ENCODE data around the gene PPP1R16B.
"Not testable (repeated sequence)": the region's sequence is repeated elsewhere in the genome, so short reads cannot be mapped to it uniquely, and the experiment has no call there.

PPP1R16B gene

DNA sequence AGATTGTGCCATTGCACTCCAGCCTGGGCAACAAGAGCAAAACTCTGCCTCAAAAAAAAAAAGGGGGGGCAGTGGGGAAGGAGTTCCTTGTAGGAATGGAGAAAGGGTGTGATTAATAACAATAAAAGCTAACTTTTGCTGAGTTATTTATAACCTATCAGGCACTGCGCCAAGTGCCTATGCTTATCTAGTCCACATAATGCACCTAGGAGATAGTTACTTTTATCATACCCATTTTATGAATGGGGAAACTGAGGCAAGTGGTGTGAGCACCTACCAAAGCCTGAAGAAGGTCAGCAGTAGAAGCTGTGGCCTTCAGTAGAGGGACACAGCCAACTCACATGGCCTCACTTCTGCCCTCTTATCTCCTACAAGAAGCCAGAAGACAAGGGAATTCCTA is 13.6 kb upstream of the PPP1R16B start:
- DNase-seq (no peak), ATAC-seq (no peak)

GRCh38 chr20:38794057-38794456 is 11.4 kb upstream of the PPP1R16B start:
- DNase-seq: not testable (repeated sequence)

GRCh38 chr20:38798266-38798665 is 7.2 kb upstream of the PPP1R16B start:
- DNase-seq: no peak
- ATAC-seq: no peak

More at GRCh38 chr20:38794057-38794456, 11.4 kb upstream of the PPP1R16B start:
- ATAC-seq: not testable (repeated sequence)

GRCh38 chr20:38799203-38799602 is 6.3 kb upstream of the PPP1R16B start:
- no peak for DNase-seq
- ATAC-seq: no peak

DNA sequence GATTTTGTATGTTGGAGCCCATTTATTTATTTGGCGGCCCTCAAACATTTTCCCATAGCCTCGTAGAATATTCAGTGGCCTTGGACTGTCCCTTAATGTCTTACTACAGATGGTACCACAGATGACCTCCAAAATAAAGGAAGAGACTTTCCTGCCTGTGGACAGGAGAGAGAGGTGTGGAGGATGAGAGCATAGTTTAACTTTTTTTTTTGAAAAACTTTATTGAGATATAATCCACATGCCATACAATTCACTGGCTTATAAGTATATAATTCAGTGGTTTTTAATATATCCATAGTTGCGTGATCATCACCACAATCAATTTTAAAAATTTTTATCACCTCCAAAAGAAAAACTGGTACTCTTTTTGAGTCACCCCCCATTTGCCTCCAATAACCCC is 4.6 kb upstream of the PPP1R16B start:
- DNase-seq: no peak
- no peak for ATAC-seq

- ATAC-seq: no peak
Observed at GRCh38 chr20:38804221-38804620, 1.3 kb upstream of the PPP1R16B start.

GRCh38 chr20:38804682-38805501 is 605 bp upstream of the PPP1R16B start:
- ATAC-seq: peak; percentile 71
- DNase-seq: peak; percentile 83

More at GRCh38 chr20:38804221-38804620, 1.3 kb upstream of the PPP1R16B start:
- no peak for DNase-seq

- peak; percentile 26 for ATAC-seq
- peak; percentile 69 for DNase-seq
Observed at GRCh38 chr20:38805958-38806854, 709 bp downstream of the PPP1R16B start.

DNA sequence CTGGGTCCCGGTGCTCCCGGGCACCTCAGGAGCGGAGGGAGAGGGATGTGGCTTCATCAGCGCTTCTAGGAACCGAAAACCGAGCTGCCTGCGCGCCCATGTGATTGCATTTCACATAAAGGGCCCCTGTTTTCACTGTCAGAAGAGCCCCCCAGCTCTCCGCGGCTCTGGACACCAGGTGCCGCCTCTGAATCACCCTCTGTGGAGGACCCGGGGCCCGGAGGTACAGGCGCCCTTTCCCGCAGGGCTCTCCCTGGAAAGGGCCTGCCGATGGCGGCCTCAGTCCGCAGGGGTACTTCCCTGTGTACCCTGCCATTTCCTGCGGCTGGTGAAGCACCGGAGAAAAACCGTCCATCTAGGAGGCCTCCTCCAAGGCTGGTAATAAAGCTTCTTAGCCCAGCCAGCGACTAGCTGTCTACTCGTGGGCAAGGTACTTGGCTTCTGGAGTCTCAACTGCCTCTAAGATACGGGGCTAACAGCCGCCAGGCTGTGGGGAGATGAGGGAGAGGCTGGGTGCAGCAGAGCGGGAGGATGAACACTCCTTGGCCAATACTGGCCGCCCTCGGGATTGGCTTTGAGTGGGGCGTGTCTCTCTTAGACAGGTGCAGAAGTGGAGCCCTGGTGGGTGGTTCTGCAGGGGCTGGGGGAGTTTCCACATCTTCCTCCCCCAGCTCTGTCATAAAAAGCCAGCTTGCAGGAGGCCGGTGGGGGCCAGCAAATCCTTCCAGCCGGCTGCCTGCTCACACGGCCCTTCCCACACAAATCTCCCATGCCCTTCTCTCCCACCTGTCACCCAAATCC is 1.6 kb downstream of the PPP1R16B start:
- peak; percentile 5 for ATAC-seq

DNA sequence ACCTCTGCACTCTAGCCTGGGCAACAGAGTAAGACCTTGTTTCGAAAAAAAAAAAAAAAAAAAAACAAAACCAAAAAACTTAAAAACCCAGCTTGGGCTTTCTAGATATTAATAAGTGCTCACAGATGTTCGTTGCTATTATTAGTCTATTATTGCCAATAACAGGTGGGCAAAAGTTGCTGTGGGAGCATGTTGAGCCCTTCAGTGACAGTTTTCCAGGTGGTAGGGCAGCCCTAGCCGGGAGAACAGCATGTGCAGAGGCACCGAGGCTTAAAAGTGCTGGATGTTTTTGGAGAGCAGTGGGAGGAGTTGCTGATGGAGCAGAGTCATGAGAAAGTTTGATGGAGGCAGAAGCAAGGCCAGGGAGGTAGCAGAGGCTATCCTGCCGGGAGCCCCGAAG is 4.4 kb downstream of the PPP1R16B start:
- no peak for ATAC-seq
- DNase-seq: no peak

More for the DNA sequence above, 1.6 kb downstream of the PPP1R16B start:
- peak; percentile 47 for DNase-seq

DNA sequence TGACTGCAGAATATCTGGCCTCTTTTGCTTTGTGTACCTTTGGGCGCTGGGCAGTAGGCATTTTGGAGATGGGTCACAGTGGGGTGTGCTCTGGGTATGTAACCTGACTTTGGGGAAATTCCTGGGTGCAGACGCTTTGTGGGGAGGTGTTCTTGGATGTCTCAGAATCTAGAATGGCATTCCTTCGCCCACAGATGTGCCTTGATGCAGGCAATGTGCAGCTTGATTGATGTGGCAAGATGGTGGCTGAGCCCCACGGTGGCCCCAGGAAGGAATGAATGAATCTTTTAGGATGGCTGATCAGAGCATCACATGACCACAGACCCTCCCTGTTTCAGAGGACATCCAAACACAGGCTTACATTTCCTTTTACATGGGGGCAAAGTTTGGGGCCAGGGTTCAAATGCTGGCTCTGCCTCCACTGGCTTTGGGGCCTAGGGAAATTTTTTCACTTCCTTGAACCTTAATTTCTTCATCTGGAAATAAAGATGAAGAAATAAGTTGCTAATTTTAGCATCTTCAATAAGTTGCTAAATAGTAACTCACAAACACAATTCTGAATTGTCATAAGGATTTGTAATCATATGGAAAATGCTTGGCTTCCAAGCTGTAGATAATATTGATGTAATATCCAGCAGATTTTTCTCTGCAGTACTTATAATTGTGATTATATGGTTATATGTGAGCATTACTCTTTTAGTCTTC is 5.6 kb downstream of the PPP1R16B start:
- ATAC-seq (peak; percentile 17), DNase-seq (no peak)

DNA sequence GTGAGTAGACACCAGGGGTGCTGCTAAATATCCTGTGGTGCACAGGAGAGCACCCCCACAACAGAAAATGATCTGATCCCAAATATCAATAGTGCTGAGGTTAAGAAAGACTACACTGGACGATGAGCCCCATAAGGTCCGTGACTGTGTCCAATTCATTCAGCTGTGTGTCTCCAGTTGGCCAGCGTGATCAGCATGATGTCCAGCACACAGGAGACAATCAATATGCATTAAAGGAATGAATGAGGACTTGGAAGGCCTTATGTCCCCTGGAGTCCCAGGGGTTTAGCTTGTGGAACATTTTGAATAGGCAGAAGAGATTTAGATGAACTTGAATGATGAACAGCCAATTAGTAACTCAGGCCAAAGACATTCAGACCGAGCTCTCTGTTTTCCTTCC is 6.3 kb downstream of the PPP1R16B start:
- DNase-seq (no peak), ATAC-seq (no peak)

GRCh38 chr20:38812182-38812581 is 6.7 kb downstream of the PPP1R16B start:
- no peak for ATAC-seq

DNA sequence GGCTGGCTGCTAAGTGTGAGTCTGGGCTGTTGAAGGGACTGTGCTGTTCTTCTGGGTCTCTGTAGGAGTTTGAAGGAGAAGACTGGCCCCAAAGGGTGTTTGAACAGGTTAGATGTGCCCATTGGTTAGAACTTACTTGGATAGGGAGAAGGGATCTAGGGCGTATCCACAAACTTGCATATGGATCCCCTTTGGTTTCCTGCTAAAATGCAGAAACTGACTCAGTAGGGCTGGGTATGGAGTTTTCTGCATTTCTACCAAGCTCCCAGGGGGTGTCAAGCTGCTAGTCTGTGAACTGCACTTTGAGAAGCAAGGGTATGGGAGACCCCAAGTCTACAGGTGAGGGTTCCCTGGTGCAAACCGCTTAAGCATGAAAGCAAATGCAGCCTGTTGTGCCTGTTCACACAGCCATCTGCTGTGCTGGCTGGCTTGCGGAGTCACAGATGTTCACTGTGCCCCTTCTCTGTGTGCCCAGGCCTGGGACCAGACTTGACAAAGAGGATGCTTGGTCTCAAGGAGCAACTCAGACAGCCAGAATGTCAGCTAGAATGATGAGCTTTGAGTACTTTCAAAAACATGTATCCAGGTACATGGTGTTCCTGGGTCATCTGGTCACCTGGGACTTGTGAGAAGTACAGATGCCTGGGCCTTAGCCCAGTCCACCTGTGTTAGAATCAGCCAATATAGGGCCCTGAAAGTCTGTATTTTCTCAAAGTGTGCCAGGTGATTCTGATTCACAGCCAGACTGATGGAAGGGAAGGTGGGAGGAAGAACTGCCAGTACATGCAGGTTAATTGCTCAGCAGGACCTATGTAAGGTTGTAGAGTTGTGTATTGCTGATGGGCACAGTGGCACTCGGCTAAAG is 7.4 kb downstream of the PPP1R16B start:
- DNase-seq (no peak), ATAC-seq (no peak)

More at GRCh38 chr20:38812182-38812581, 6.7 kb downstream of the PPP1R16B start:
- DNase-seq: no peak

DNA sequence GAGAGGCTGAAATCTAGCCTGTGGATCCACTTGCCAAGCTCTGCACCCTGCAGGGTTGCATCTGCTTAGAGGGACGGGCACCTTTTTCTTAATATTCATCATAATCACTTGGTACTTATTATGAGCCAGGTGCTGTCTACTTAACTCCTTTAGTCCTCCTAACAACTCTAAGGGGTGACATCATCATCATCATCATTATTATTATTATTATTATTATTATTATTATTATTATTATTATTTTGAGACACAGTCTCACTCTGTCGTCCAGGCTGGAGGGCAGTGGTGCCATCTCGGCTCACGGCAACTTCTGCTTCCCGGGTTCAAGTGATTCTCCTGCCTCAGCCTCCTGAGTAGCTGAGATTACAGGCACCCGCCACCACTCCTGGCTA is 8.1 kb downstream of the PPP1R16B start:
- ATAC-seq, DNase-seq: not testable (repeated sequence)

- DNase-seq (no peak), ATAC-seq (no peak)
Observed at GRCh38 chr20:38815446-38815845, 9.9 kb downstream of the PPP1R16B start.

DNA sequence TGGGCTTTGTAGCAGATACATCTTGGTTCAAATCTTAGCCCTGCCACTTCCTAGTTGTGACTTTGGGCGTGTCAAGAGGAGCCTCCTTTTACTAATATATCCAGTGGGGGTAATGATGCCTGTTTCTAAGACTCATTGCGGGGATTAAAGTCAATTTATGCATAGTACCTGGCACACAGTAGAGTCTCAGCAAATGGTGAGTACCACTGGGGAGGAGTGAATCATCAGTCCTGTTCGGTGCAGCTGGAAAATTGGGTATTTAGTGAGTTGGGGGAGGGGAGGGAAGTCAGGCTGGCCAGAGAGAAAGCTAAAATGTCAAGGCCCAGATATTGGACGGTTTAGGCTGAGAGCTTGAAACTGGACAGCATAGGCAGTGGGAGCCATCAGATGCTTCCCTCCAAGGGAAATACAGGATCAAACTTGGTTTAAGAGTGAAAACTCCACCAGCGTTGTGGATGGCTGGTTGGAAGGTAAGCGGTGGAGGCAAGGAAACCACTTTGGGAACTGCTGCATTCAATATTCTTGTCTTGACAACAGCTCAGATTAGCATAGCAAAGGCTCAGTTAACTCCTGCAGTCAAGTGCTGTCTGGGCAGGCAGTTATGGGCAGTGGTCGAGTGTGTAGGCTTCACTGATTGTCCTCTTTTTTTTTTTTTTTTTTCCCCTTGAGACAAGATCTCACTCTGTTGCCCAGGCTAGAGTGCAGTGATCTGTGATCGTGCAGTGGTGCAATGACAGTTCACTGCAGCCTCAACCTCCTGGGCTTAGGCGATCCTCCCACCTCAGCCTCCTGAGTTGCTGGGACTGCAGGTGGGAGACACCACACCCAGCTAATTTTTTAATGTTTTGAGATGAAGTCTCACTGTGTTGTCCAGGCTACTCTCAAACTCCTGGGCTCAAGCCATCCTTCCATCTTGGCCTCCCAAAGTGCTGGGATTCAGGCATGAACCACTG is 12.9 kb downstream of the PPP1R16B start:
- ATAC-seq: peak; percentile 77

GRCh38 chr20:38825571-38825900 is 20.0 kb downstream of the PPP1R16B start:
- no peak for ATAC-seq
- no peak for DNase-seq

More for the DNA sequence above, 12.9 kb downstream of the PPP1R16B start:
- DNase-seq: no peak

GRCh38 chr20:38825901-38826625 is 20.6 kb downstream of the PPP1R16B start:
- ATAC-seq (no peak), DNase-seq (no peak)

Data from stimulated activated naive CD8-positive, alpha-beta T cell treated with anti-CD3 and anti-CD28 coated beads, Interleukin-15, Interleukin-2, amounts not matched to agents 100 U/mL and 50 U/mL, for 24 hours (primary cell).